Fibroblast of lung (primary cell): ENCODE results near the gene CD69. TPM values are rescaled to one million over a fixed set of nuclear protein-coding genes. Genes with fewer than 3 reads are reported as not detected.

Experiments used
- DNase-seq, 2 donors: peaks; one replicate each; pipeline versions ENCODE4 v3.0.0 to v3.0.0-alpha.2; 2010; ENCODE audit warnings: low read depth in 2 of 2
- H2AFZ ChIP-seq: 2 replicates; pipeline ENCODE4 v1.5.1; 2012; ENCODE audit warnings: low read length, control low read depth, inconsistent platforms
- H3K27ac ChIP-seq: 2 replicates; pipeline ENCODE4 v1.5.1; 2011; ENCODE audit warnings: low read length, control low read depth; ENCODE audit not compliant: insufficient read depth
- H3K27me3 ChIP-seq: 2 replicates; pipeline ENCODE4 v1.5.1; 2011; ENCODE audit warnings: mild to moderate bottlenecking, low read length; ENCODE audit not compliant: control insufficient read depth, insufficient read depth
- H3K36me3 ChIP-seq: 2 replicates; pipeline ENCODE4 v1.5.1; 2011; ENCODE audit warnings: low read length; ENCODE audit not compliant: control insufficient read depth, insufficient read depth
- H3K4me1 ChIP-seq: 2 replicates; pipeline ENCODE4 v1.5.1; 2011; ENCODE audit warnings: low read length; ENCODE audit not compliant: control insufficient read depth, insufficient read depth; ENCODE audit errors: extremely low read depth
- H3K4me2 ChIP-seq: 2 replicates; pipeline ENCODE4 v1.5.1; 2011; ENCODE audit warnings: low read length, control low read depth; ENCODE audit not compliant: insufficient read depth; ENCODE audit errors: extremely low read depth
- H3K4me3 ChIP-seq, 4 experiments: fragments of 200-600 bp in 1 of 4; sonication (generic) in 1 of 4; replicated peaks in 1 of 4; 2 replicates each; pipeline ENCODE4 v1.5.1; 2011 to 2016; ENCODE audit warnings: low read length in 4 of 4, low read depth in 3 of 4, mild to moderate bottlenecking in 3 of 4, control low read depth in 2 of 4, inconsistent platforms in 1 of 4, mixed read lengths in 1 of 4; ENCODE audit not compliant: insufficient read depth in 1 of 4; ENCODE audit errors: control extremely low read depth in 1 of 4
- H3K79me2 ChIP-seq: 2 replicates; pipeline ENCODE4 v1.5.1; 2012; ENCODE audit warnings: mild to moderate bottlenecking, low read length, inconsistent platforms; ENCODE audit not compliant: control insufficient read depth, insufficient read depth
- H3K9ac ChIP-seq: 2 replicates; pipeline ENCODE4 v1.5.1; 2011; ENCODE audit warnings: mild to moderate bottlenecking, low read length, control low read depth; ENCODE audit not compliant: insufficient read depth
- H3K9me3 ChIP-seq: 2 replicates; pipeline ENCODE4 v1.5.1; 2012; ENCODE audit warnings: low read depth, low read length; ENCODE audit not compliant: control insufficient read depth, insufficient read depth
- H4K20me1 ChIP-seq: 2 replicates; pipeline ENCODE4 v1.5.1; 2011; ENCODE audit warnings: low read length; ENCODE audit not compliant: control insufficient read depth, insufficient read depth; ENCODE audit errors: extremely low read depth
- EZH2 ChIP-seq: IDR thresholded peaks from 2 replicates; pipeline ENCODE4 v1.5.1; 2012; ENCODE audit warnings: low read length, control low read depth, mild to moderate bottlenecking; ENCODE audit errors: missing control alignments
- polyA plus RNA-seq, 2 donors: library from polyadenylated mRNA; depleted of rRNA in 1 of 2; stranded (reverse) in 1 of 2; unstranded in 1 of 2; fragments of >200 nt; gene quantifications; 2 replicates each; pipeline ENCODE4 v1.2.1, GENCODE V29; 2011 to 2012; ENCODE audit warnings: missing spikeins in 1 of 2
- total RNA-seq: library from RNA; depleted of rRNA; stranded (reverse); fragments of >200 nt; gene quantifications from 2 replicates; pipeline ENCODE4 v1.2.1, GENCODE V29; 2014
- TF ChIP-seq, protein P1 (sequence below), 2 donors: IDR thresholded peaks in 1 of 2; conservative IDR thresholded peaks in 1 of 2; 1 replicate in 1 of 2; 2 replicates in 1 of 2; pipeline ENCODE4 v1.5.1; 2011 to 2012; ENCODE audit warnings: low read length in 2 of 2, control low read depth in 1 of 2, inconsistent platforms in 1 of 2, low read depth in 1 of 2, mild to moderate bottlenecking in 1 of 2

The CD69 gene
- total and polyA plus RNA-seq, 2 donors (not counting 1 experiment from before 2014, with no cell fraction given), result not detected

DNA sequence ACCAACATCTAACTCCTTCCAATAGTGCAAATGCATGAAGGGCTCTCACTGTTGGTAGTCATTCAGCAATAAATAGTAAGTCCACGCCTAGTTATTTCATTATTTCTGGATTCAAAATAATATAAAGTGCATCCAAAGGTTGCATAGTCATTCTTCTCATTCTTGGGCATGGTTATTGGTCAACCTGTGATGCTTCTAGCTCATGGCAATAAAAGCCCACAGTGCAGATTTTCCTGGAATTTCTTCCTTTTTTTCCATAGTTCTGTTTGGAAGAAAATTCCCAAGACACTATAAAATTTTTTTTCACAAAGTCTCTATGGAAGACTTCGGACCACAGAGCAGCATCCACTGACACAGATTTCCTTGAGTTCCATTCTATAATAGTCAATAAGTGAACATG lies 7.6 kb downstream of the CD69 start:
- no peaks in the 10 kb centered on the region for H3K4me1 ChIP-seq
- no peaks in the 10 kb centered on the region for H3K79me2 ChIP-seq
- H3K9me3 ChIP-seq, result no peaks in the 10 kb centered on the region
- H4K20me1 ChIP-seq, result no peaks in the 10 kb centered on the region
- H3K27ac ChIP-seq, result no peak overlapping the region
- DNase-seq, result no peak
- H3K36me3 ChIP-seq, result no peaks in the 10 kb centered on the region
- H3K9ac ChIP-seq, result no peak overlapping the region
- H3K4me3 ChIP-seq, result no peak overlapping the region
- H3K27me3 ChIP-seq, result no peaks in the 10 kb centered on the region
- TF ChIP-seq EZH2, result no peak
- TF ChIP-seq, protein P1, sequence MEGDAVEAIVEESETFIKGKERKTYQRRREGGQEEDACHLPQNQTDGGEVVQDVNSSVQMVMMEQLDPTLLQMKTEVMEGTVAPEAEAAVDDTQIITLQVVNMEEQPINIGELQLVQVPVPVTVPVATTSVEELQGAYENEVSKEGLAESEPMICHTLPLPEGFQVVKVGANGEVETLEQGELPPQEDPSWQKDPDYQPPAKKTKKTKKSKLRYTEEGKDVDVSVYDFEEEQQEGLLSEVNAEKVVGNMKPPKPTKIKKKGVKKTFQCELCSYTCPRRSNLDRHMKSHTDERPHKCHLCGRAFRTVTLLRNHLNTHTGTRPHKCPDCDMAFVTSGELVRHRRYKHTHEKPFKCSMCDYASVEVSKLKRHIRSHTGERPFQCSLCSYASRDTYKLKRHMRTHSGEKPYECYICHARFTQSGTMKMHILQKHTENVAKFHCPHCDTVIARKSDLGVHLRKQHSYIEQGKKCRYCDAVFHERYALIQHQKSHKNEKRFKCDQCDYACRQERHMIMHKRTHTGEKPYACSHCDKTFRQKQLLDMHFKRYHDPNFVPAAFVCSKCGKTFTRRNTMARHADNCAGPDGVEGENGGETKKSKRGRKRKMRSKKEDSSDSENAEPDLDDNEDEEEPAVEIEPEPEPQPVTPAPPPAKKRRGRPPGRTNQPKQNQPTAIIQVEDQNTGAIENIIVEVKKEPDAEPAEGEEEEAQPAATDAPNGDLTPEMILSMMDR (conservative IDR thresholded peaks at IDR 0.05 in 1 of 2, IDR thresholded peaks at IDR 0.05 in 1 of 2; ENCODE audit: low read depth in 1 of 2, low read length in 2 of 2), result no peak
- H2AFZ ChIP-seq, result no peak overlapping the region
- H3K4me2 ChIP-seq, result no peak overlapping the region

DNA sequence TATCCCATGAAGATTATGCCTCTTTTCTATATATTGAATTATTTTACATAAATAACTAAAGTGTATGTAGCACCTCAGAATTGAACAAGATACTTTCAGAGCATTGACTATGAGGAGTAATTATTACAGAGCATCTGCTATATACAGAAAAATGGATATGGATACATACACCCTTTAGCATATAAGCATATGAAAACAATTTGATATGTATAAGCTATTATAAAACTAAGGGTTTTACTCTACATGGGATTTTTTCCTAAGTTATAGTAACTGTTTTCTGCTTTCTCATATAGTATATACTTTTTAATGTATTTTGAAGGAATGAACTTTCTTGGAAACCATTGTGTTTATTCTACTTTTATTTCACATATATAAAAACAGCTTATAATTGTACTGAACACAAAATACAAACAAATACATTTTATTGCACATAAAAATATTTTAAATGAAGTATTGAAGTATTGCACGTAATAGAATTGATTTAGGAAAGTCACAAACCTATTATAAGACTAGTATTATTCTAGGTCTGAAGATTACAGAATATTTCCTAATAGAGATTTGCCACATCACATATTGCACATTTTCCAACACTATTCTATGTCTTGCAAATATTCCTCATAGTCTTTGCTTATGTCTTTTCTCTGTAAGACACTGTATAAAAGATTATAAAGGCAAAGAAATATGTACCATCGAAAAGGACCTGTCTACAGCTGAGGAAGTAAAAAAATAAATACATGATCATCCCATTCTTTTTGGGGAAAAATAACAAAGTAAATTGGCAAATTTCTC lies 8.4 kb downstream of the CD69 start:
- Histone ChIP-seq H3K9ac (no peak overlapping the region), H3K27me3 (no peaks in the 10 kb centered on the region), H3K4me2 (no peak overlapping the region), H3K79me2 (no peaks in the 10 kb centered on the region), H3K27ac (no peak overlapping the region), H3K4me3 (no peak overlapping the region), H4K20me1 (no peaks in the 10 kb centered on the region), H3K4me1 (no peaks in the 10 kb centered on the region), H3K9me3 (no peaks in the 10 kb centered on the region), H2AFZ (no peak overlapping the region), H3K36me3 (no peaks in the 10 kb centered on the region)
- TF ChIP-seq, protein P1 (conservative IDR thresholded peaks at IDR 0.05 in 1 of 2, IDR thresholded peaks at IDR 0.05 in 1 of 2; ENCODE audit: low read depth in 1 of 2, low read length in 2 of 2), result no peak
- TF ChIP-seq EZH2, result no peak
- DNase-seq, result no peak

DNA sequence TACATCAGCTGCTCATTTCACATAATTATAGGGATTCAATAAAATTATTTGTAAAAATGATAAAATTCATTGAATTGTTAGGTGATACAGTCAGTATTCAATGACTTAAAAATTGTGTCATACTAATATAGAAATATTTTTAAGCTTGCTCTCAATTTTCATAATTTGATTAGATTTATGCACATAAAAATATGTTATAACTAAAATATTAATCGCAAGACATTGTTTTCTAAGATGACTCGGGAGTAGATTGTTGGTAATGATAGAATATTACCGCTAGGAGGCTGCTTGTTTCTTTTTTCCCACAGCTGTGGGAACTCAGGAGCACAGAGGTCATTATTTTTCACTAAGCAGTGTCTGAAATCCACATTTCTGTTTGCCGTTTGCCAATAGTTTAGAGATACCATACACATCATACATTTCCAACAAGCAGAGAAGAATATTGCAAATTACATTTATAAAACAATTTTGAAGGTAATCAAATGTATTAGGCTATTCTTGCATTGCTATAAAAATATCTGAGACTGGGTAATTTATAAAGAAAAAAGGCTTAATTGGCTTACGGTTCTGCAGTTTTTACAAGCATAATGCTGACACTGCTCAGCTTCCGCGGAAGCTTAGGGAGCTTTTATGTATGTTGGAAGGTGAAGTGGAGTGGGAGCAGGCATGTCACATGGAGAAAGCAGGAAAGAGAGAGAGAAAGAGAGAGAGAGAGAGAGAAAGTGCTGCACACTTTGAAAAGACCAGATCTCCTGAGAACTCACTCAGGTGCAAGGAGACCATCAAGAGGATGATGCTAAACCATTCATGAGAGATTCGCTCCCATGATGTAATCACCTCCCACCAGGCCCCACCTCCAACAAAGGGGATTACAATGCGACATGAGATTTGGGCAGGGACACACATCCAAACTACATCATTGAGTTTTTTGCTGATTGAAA lies 9.2 kb downstream of the CD69 start:
- H3K9me3 ChIP-seq, result no peaks in the 10 kb centered on the region
- TF ChIP-seq EZH2, result no peak
- TF ChIP-seq, protein P1 (conservative IDR thresholded peaks at IDR 0.05 in 1 of 2, IDR thresholded peaks at IDR 0.05 in 1 of 2; ENCODE audit: low read depth in 1 of 2, low read length in 2 of 2), result peak in 1 of 2 donors; percentile 37
- H3K4me1 ChIP-seq, result no peaks in the 10 kb centered on the region
- DNase-seq, result peak in 1 of 2 donors; percentile 15
- no peak overlapping the region for H2AFZ ChIP-seq
- H3K79me2 ChIP-seq, result no peaks in the 10 kb centered on the region
- H3K27ac ChIP-seq, result no peak overlapping the region
- H3K4me3 ChIP-seq, result no peak overlapping the region
- H3K27me3 ChIP-seq, result no peaks in the 10 kb centered on the region
- H4K20me1 ChIP-seq, result no peaks in the 10 kb centered on the region
- no peak overlapping the region for H3K4me2 ChIP-seq
- no peaks in the 10 kb centered on the region for H3K36me3 ChIP-seq
- no peak overlapping the region for H3K9ac ChIP-seq
